ENCODE measurements around the gene NUCB2.

Gene NUCB2

GRCh38 chr11:17272801-17273200, 3.7 kb upstream of the NUCB2 start:
- no peak for DNase-seq

GRCh38 chr11:17273211-17273610, 3.3 kb upstream of the NUCB2 start:
- DNase-seq, result no peak

GRCh38 chr11:17273668-17274282, 2.8 kb upstream of the NUCB2 start:
- no peak for DNase-seq

GRCh38 chr11:17275400-17276235, 921 bp upstream of the NUCB2 start:
- peak; percentile 26 for DNase-seq

- peak; percentile 48 for DNase-seq
Measured at GRCh38 chr11:17277024-17277584, 565 bp downstream of the NUCB2 start.

- DNase-seq, result no peak
Measured at GRCh38 chr11:17280494-17281127, 4.1 kb downstream of the NUCB2 start.

- DNase-seq, result no peak
Measured at GRCh38 chr11:17286332-17286731, 9.8 kb downstream of the NUCB2 start.

- peak; percentile 11 for DNase-seq
Measured at GRCh38 chr11:17287058-17287457, 10.5 kb downstream of the NUCB2 start.

- DNase-seq, result no peak
Measured at GRCh38 chr11:17291710-17292109, 15.2 kb downstream of the NUCB2 start.

GRCh38 chr11:17293311-17293710, 16.8 kb downstream of the NUCB2 start:
- no peak for DNase-seq

GRCh38 chr11:17294033-17294432, 17.5 kb downstream of the NUCB2 start:
- DNase-seq, result no peak

GRCh38 chr11:17296852-17297559, 20.5 kb downstream of the NUCB2 start:
- no peak for DNase-seq

- no peak for DNase-seq
Measured at GRCh38 chr11:17298302-17298701, 21.8 kb downstream of the NUCB2 start.

GRCh38 chr11:17300372-17300771, 23.8 kb downstream of the NUCB2 start:
- DNase-seq, result no peak

- no peak for DNase-seq
Measured at GRCh38 chr11:17313349-17314231, 37.1 kb downstream of the NUCB2 start.

GRCh38 chr11:17314232-17314547, 37.7 kb downstream of the NUCB2 start:
- DNase-seq, result no peak

- no peak for DNase-seq
Measured at GRCh38 chr11:17314904-17315426, 38.4 kb downstream of the NUCB2 start.

GRCh38 chr11:17328871-17329494, 52.4 kb downstream of the NUCB2 start:
- DNase-seq, result no peak

- DNase-seq, result no peak
Measured at GRCh38 chr11:17331669-17332068, 55.1 kb downstream of the NUCB2 start.

GRCh38 chr11:17333799-17334586, 57.5 kb downstream of the NUCB2 start:
- DNase-seq, result no peak

- DNase-seq, result no peak
Measured at GRCh38 chr11:17343257-17343656, 66.7 kb downstream of the NUCB2 start.
